ENCODE measurements around the gene GARS1. TPM values are rescaled to one million over a fixed set of nuclear protein-coding genes. Genes with fewer than 3 reads are reported as not detected.

GARS1 gene
- total RNA-seq, 4 donors from 2014 or later, result 43.6 to 71.0 (median 63.0) TPM

GRCh38 chr7:30659312-30659711 is 64.6 kb downstream of the GARS1 start:
- Histone ChIP-seq H3K9me3 (no peaks in the 10 kb centered on the region), H3K27ac (replicated peaks in 1 of 4) (no peak overlapping the region), H3K4me3 (no peak overlapping the region), H3K27me3 (peaks cover 0 to 6% (median 0%) of the 10 kb centered on the region in 4 donors), H3K36me3 (no peaks in the 10 kb centered on the region), H3K4me1 (no peaks in the 10 kb centered on the region)
- DNase-seq (ENCODE audit: extremely low spot score), result no peak
- intact Hi-C loops (cut with DNase I), result no loop called here
- WGBS, result 77% methylated on average over 3 of the region's 3 CpGs
- TF ChIP-seq POLR2A (IDR thresholded peaks at IDR 0.05; ENCODE audit: low read depth) (no peak), CTCF (IDR thresholded peaks at IDR 0.05) (no peak), POLR2AphosphoS5 (IDR thresholded peaks at IDR 0.05) (no peak), EP300 (IDR thresholded peaks at IDR 0.05) (no peak)

- H3K4me1 ChIP-seq, result no peaks in the 10 kb centered on the region
- intact Hi-C loops (cut with DNase I), result no loop called here
- 89% methylated on average over 15 of the region's 16 CpGs for WGBS
- no peaks in the 10 kb centered on the region for H3K9me3 ChIP-seq
- H3K4me3 ChIP-seq, result no peak overlapping the region
- H3K27ac ChIP-seq (replicated peaks in 1 of 4), result no peak overlapping the region
- TF ChIP-seq POLR2A (IDR thresholded peaks at IDR 0.05; ENCODE audit: low read depth) (no peak), CTCF (IDR thresholded peaks at IDR 0.05) (no peak), EP300 (IDR thresholded peaks at IDR 0.05) (no peak), POLR2AphosphoS5 (IDR thresholded peaks at IDR 0.05) (no peak)
- DNase-seq (ENCODE audit: extremely low spot score), result no peak
- H3K27me3 ChIP-seq, result peaks cover 0 to 6% (median 0%) of the 10 kb centered on the region in 4 donors
- H3K36me3 ChIP-seq, result no peaks in the 10 kb centered on the region
Observed at GRCh38 chr7:30660331-30661255, 65.9 kb downstream of the GARS1 start.

- Histone ChIP-seq H3K27ac (replicated peaks in 1 of 4) (no peak overlapping the region), H3K9me3 (no peaks in the 10 kb centered on the region), H3K27me3 (peaks cover 0 to 6% (median 0%) of the 10 kb centered on the region in 4 donors), H3K4me1 (no peaks in the 10 kb centered on the region), H3K36me3 (no peaks in the 10 kb centered on the region), H3K4me3 (no peak overlapping the region)
- intact Hi-C loops (cut with DNase I), result no loop called here
- WGBS, result 85% methylated on average over 6 of the region's 6 CpGs
- no peak for TF ChIP-seq POLR2A (IDR thresholded peaks at IDR 0.05; ENCODE audit: low read depth)
- TF ChIP-seq POLR2AphosphoS5 (IDR thresholded peaks at IDR 0.05), result no peak
- TF ChIP-seq CTCF (IDR thresholded peaks at IDR 0.05), result no peak
- TF ChIP-seq EP300 (IDR thresholded peaks at IDR 0.05), result no peak
- no peak for DNase-seq (ENCODE audit: extremely low spot score)
Observed at GRCh38 chr7:30661926-30662325, 67.2 kb downstream of the GARS1 start.

- Histone ChIP-seq H3K27ac (replicated peaks in 1 of 4) (no peak overlapping the region), H3K27me3 (peaks cover 0 to 6% (median 0%) of the 10 kb centered on the region in 4 donors), H3K4me3 (no peak overlapping the region), H3K4me1 (no peaks in the 10 kb centered on the region), H3K36me3 (no peaks in the 10 kb centered on the region), H3K9me3 (no peaks in the 10 kb centered on the region)
- intact Hi-C loops (cut with DNase I), result no loop called here
- TF ChIP-seq POLR2A (IDR thresholded peaks at IDR 0.05; ENCODE audit: low read depth) (no peak), EP300 (IDR thresholded peaks at IDR 0.05) (no peak), POLR2AphosphoS5 (IDR thresholded peaks at IDR 0.05) (no peak), CTCF (IDR thresholded peaks at IDR 0.05) (no peak)
- no peak for DNase-seq (ENCODE audit: extremely low spot score)
- WGBS, result 88% methylated on average over 6 of the region's 9 CpGs
Observed at GRCh38 chr7:30662431-30662939, 67.8 kb downstream of the GARS1 start.

Data from esophagus muscularis mucosa (tissue), 4 donors.